ACC112 (cell line): ENCODE data around the gene MCC.

Source experiments
- H2AFZ ChIP-seq: fragments of 200-600 bp; sonication (generic); one replicate; pipeline ENCODE4 v1.6.0; 2017; ENCODE audit warnings: antibody characterized with exemption, low read length; ENCODE audit not compliant: unreplicated experiment
- H3K27ac ChIP-seq: fragments of 200-600 bp; sonication (generic); 2 replicates; pipeline ENCODE4 v1.5.1; 2014; ENCODE audit warnings: low read depth, mild to moderate bottlenecking, antibody characterized with exemption, low read length, moderate library complexity
- H3K27me3 ChIP-seq: fragments of 200-600 bp; sonication (generic); 2 replicates; pipeline ENCODE4 v1.6.1; 2014; ENCODE audit warnings: mild to moderate bottlenecking, antibody characterized with exemption, low read length, moderate library complexity, mixed read lengths; ENCODE audit not compliant: insufficient read depth
- H3K36me3 ChIP-seq: fragments of 200-600 bp; sonication (generic); 2 replicates; pipeline ENCODE4 v1.6.1; 2016; ENCODE audit warnings: mild to moderate bottlenecking, antibody characterized with exemption, low read length, moderate library complexity, mixed read lengths; ENCODE audit not compliant: insufficient read depth
- H3K4me1 ChIP-seq: fragments of 200-600 bp; sonication (generic); one replicate; pipeline ENCODE4 v1.6.1; 2016; ENCODE audit warnings: low read length, mixed read lengths; ENCODE audit not compliant: insufficient read depth, unreplicated experiment, control insufficient read depth
- H3K4me3 ChIP-seq: fragments of 200-600 bp; sonication (generic); 2 replicates; pipeline ENCODE4 v1.5.1; 2014; ENCODE audit warnings: mild to moderate bottlenecking, low read depth, low read length
- H3K79me2 ChIP-seq: fragments of 200-600 bp; sonication (generic); one replicate; pipeline ENCODE4 v1.6.0; 2016; ENCODE audit warnings: low read length; ENCODE audit not compliant: control insufficient read depth, unreplicated experiment, insufficient read depth

Gene MCC

GRCh38 chr5:113059232-113060040 is 428.8 kb downstream of the MCC start:
- peaks cover 12% of the 10 kb centered on the region for H3K4me1 ChIP-seq
- H3K4me3 ChIP-seq, result no peak overlapping the region
- no peaks in the 10 kb centered on the region for H3K79me2 ChIP-seq
- no peak overlapping the region for H3K27ac ChIP-seq
- no peaks in the 10 kb centered on the region for H3K27me3 ChIP-seq
- H3K36me3 ChIP-seq, result no peaks in the 10 kb centered on the region
- no peak overlapping the region for H2AFZ ChIP-seq

DNA sequence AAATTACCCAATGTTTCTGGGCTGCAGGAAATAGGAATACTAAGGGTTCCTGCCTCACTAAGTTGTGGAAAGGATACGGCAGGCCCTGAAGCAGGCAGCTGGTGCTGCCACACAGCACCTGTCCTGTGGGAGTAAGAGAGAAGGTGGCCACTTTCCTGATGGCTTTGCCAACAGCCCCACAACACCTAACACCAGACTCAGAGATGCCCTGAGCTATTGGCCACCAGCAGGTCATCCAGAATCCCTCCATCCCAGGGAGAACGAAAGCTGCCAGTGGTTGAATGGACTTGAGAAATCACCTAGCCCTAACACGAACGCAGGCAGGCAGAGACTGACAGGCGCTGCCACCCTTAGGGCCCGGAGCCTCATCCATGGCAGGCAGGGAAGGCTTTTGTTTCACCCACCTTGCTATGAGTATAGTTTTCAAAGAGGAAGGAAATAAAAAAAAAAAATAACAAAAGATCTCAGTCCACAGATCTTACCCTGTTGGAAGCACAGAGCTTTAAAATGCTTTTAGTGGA is 429.5 kb downstream of the MCC start:
- Histone ChIP-seq H3K4me1 (peaks cover 12% of the 10 kb centered on the region), H3K27ac (no peak overlapping the region), H3K27me3 (no peaks in the 10 kb centered on the region), H3K79me2 (no peaks in the 10 kb centered on the region), H2AFZ (no peak overlapping the region), H3K36me3 (no peaks in the 10 kb centered on the region), H3K4me3 (no peak overlapping the region)

DNA sequence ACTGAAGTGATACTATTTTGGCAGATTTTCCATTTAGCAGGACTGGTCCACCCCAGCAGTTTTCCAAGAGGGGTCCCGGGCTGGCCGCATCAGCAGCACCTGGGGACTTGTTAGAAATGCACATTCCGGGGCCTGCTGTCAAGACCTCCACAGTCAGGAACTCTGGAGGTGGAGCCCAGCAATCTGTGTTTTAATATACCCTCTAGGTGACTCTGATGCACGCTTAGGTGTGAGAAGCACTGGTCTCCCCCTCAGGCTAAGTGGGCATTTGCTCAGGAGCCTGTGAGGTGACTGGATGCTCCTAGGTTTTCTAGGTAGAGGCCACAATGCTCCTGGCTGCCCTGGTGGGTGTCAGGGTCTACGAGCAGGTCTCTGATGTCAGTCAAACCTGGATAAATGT is 430.0 kb downstream of the MCC start:
- H2AFZ ChIP-seq, result no peak overlapping the region
- no peak overlapping the region for H3K27ac ChIP-seq
- H3K27me3 ChIP-seq, result no peaks in the 10 kb centered on the region
- no peak overlapping the region for H3K4me3 ChIP-seq
- no peaks in the 10 kb centered on the region for H3K36me3 ChIP-seq
- no peaks in the 10 kb centered on the region for H3K79me2 ChIP-seq
- H3K4me1 ChIP-seq, result peaks cover 12% of the 10 kb centered on the region

GRCh38 chr5:113057557-113057984 is 430.7 kb downstream of the MCC start:
- Histone ChIP-seq H3K27ac (no peak overlapping the region), H3K36me3 (no peaks in the 10 kb centered on the region), H3K4me1 (peaks cover 11% of the 10 kb centered on the region), H2AFZ (no peak overlapping the region), H3K4me3 (no peak overlapping the region), H3K27me3 (no peaks in the 10 kb centered on the region), H3K79me2 (no peaks in the 10 kb centered on the region)

GRCh38 chr5:113056988-113057387 is 431.3 kb downstream of the MCC start:
- Histone ChIP-seq H2AFZ (no peak overlapping the region), H3K27ac (no peak overlapping the region), H3K4me1 (peaks cover 10% of the 10 kb centered on the region), H3K4me3 (no peak overlapping the region), H3K27me3 (no peaks in the 10 kb centered on the region), H3K36me3 (no peaks in the 10 kb centered on the region), H3K79me2 (no peaks in the 10 kb centered on the region)

DNA sequence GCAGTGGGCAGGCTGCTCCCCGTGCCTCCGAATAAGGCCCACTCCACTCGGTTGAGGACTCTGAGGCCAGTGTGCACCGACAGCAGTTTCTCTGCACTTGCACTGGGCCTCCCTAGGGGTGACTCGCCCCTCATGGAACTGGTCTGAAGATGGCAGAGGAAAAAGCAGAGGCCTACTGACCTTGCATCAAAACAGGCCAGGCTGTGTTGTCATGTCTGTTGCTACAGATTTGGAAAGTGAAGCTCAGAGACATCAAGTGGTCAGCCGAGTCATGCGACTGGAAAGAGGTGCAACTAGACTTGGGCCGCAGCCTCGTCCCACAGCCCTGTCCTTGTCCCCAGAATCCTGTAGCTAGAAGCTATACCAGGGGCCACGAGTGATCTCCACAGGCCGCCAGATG is 433.4 kb downstream of the MCC start:
- no peaks in the 10 kb centered on the region for H3K36me3 ChIP-seq
- no peaks in the 10 kb centered on the region for H3K27me3 ChIP-seq
- no peak overlapping the region for H3K4me3 ChIP-seq
- H3K79me2 ChIP-seq, result no peaks in the 10 kb centered on the region
- no peak overlapping the region for H3K27ac ChIP-seq
- peaks cover 26% of the 10 kb centered on the region for H3K4me1 ChIP-seq
- no peak overlapping the region for H2AFZ ChIP-seq

- Histone ChIP-seq H3K36me3 (no peaks in the 10 kb centered on the region), H3K27me3 (no peaks in the 10 kb centered on the region), H2AFZ (no peak overlapping the region)
Measured at GRCh38 chr5:113053511-113053995, 434.7 kb downstream of the MCC start.

DNA sequence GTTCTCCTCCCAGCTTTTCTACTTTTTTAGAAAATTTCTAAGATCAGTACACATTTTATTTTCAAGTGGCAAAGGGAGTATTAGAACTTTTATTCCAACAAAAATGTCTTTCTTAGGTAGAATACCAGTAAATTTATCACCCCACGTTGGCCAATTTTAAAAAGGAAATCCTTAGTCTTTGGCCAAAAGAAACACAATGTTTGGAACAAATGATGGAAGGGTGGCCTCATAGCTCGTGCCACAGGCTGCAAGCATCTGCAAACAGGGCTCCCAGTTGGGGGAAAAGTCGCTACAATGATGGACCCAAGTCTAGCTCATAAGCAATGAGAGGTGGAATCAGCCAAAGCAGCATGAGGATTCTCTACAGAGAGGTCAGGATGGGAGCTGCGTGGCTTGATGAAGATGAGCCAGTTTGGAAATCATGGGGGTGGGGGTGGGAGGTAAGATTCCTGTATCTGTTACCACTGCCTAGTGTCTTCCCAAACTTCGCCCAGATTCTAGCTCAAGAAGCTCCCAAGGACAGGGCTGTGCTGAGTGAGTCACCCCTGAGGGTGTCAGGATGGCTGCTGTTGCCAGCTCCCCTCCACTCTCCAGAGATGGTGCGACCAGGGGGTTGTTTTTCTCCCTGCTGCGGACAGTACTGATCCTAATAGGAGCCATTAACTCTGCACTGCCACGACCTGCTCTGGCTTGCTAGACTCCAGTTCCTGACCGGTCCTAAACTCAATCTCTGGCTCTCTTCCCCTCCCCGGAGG is 436.0 kb downstream of the MCC start:
- Histone ChIP-seq H3K36me3 (no peaks in the 10 kb centered on the region), H3K4me1 (peaks cover 34% of the 10 kb centered on the region), H2AFZ (no peak overlapping the region), H3K27ac (peak overlapping the region; percentile 74), H3K4me3 (no peak overlapping the region), H3K27me3 (no peaks in the 10 kb centered on the region), H3K79me2 (no peaks in the 10 kb centered on the region)

More at GRCh38 chr5:113053511-113053995, 434.7 kb downstream of the MCC start:
- Histone ChIP-seq H3K4me1 (peaks cover 26% of the 10 kb centered on the region), H3K4me3 (no peak overlapping the region), H3K27ac (no peak overlapping the region), H3K79me2 (no peaks in the 10 kb centered on the region)

GRCh38 chr5:113050721-113051382 is 437.4 kb downstream of the MCC start:
- peak overlapping the region; percentile 74 for H3K27ac ChIP-seq

GRCh38 chr5:113048931-113049330 is 439.3 kb downstream of the MCC start:
- H3K27ac ChIP-seq, result no peak overlapping the region
- H3K79me2 ChIP-seq, result no peaks in the 10 kb centered on the region
- H3K36me3 ChIP-seq, result no peaks in the 10 kb centered on the region
- H2AFZ ChIP-seq, result no peak overlapping the region
- H3K4me1 ChIP-seq, result peaks cover 38% of the 10 kb centered on the region
- no peaks in the 10 kb centered on the region for H3K27me3 ChIP-seq
- no peak overlapping the region for H3K4me3 ChIP-seq

More at GRCh38 chr5:113050721-113051382, 437.4 kb downstream of the MCC start:
- H3K4me1 ChIP-seq, result peaks cover 38% of the 10 kb centered on the region
- H2AFZ ChIP-seq, result no peak overlapping the region
- H3K4me3 ChIP-seq, result no peak overlapping the region
- no peaks in the 10 kb centered on the region for H3K36me3 ChIP-seq
- no peaks in the 10 kb centered on the region for H3K79me2 ChIP-seq
- H3K27me3 ChIP-seq, result no peaks in the 10 kb centered on the region
